Eye (tissue), 1 donor: ENCODE data around the gene CFB.
"Not testable (repeated sequence)": the region's sequence is repeated elsewhere in the genome, so short reads cannot be mapped to it uniquely, and the experiment has no call there.

ENCODE experiments used
- DNase-seq: peaks from one replicate; pipeline ENCODE4 v3.0.0-alpha.2; 2015

CFB gene

DNA sequence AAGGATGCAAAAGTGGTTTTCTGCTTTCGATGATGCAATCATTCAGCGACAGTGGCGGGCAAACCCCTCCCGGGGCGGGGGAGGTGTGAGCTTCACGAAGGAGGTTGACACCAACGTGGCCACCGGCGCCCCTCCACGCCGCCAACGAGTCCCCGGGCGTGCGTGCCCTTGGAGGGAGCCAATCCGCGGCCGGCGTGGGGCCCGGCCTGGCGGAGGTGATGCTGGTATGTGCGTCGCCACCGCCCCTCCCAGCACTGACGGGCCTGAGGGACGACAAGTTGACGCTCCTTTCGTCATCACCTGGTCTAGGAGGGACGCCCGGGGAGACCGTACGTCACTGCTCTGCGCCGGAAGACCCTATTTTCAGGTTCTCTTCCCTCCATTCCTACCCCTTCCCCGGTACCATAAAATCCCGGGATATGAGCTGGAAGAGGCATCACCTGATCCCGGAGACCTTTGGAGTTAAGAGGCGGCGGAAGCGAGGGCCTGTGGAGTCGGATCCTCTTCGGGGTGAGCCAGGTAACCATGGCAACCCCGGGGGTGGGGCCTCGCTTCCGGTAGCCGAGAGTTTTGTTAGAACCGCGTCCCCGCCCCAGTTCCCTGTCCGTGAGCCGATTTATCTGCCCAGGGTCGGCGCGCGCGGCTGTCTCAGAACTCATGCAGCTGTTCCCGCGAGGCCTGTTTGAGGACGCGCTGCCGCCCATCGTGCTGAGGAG, 26.3 kb downstream of the CFB start, which contains the start of gene DXO:
Gene DXO (minus strand): TSS at position 146 of the 716 bp plus-strand sequence. CDS start 463 bp downstream, outside the sequence.
- DNase-seq: peak; percentile 99

DNA sequence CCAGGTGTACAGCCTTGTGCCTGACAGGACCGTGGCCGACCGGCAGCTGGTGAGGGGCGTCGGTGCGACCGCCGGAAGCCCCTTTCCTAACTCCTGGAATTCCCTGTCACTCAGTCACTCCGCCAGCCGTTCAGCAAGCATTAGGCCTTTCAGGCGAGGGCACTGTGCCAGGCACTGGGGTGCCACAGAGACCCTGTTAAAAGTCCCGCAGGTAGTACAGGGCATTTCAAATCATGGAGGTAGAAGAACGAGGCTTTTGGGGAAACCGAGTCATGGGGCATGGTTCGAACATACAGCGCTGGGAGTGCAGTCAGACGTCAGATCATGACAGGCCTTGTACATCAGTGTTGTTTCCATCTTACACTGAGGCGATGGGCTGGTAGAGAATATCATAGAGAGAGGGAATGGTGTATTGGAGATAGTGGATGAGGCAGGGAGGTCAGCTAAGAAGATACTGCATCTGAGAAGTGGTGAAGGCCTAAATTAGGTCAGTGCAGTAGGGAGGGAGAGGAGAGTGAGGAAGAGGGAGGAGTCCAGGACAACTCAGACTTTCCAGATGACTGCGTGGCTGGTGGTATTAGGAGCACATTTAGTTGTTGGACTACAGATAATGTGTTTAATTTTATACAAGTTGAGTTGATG, 26.9 kb downstream of the CFB start:
- peak; percentile 33 for DNase-seq

DNA sequence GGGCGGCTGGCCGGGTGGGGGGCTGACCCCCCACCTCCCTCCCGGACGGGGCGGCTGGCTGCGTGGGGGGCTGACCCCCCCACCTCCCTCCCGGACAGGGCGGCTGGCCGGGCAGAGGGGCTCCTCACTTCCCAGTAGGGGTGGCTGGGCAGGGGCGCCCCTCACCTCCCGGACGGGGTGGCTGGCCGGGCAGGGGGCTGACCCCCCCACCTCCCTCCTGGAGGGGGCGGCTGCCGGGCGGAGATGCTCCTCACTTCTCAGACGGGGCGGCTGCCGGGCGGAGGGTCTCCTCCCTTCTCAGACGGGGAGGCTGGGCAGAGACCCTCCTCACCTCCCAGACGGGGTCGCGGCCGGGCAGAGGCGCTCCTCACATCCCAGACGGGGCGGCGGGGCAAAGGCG, 30.2 kb downstream of the CFB start:
- DNase-seq: not testable (repeated sequence)

DNA sequence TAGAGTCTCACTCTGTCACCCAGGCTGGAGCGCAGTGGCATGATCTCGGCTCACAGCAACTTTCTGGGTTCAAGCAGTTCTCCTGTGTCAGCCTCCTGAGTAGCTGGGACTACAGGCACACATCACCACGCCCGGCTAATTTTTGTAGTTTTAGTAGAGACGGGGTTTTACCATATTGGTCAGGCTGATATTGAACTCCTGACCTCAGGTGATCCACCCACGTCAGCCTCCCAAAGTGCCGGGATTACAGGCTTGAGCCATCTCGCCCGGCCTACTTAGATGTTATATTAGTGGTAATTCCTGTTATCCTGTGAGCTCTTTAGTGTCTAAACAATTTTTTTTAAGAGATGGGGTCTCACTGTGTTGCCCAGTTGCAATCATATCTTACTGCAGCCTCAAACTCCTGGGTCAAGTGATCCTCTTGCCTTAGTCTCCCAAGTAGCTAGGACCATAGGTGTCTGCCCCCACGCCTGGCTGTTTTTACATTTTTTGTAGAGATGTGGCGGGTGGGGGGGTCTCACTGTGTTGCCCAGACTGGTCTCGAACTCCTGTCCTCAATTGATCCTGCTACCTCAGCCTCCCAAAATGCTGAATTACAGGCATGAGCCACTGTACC, 32.0 kb downstream of the CFB start:
- no peak for DNase-seq

DNA sequence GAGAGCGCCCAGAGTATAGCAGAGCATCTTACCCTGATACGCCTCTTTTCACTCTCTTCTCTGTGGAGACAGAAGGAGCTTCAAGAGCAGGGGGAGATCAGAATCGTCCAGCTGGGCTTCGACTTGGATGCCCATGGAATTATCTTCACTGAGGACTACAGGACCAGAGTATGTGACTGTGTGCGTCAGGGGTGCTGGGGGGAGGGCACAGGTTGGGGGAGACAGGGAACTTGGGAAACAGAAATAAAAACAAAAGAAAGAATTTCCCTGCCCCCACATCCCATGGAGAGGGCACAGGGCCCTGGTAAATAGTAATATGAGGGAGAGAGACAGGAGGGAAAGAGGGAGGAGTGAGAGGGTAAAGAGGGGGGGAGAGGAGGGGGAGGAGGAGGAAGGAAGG, 32.9 kb downstream of the CFB start:
- no peak for DNase-seq

DNA sequence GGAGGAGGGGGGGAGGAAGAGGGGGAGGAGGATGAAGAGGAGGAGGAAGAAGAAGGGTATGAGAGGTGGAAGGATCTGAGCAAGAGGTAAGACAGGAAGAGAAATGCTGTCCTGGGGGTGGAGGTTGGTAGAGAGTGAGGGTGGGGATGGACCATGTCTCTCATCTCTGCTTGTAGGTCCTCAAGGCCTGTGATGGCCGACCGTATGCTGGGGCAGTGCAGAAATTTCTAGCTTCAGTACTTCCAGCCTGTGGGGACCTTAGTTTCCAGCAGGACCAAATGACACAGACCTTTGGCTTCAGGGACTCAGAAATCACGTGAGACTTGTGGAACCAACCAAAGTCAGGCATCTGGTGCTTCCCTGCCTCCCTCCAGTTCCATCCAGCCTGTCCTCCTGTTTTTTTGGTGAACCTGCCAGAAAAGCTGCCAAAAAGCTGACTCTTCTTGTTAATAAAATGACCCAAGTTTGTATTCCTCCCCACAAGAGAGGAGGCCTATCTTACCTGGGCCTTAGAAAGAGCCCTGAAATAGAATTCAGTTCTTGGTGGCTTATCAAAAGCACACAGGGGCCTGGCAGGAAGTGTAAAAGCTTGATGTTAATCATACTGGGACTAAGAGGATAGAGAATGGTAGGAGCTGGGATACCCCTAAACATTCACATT, 33.5 kb downstream of the CFB start:
- no peak for DNase-seq

DNA sequence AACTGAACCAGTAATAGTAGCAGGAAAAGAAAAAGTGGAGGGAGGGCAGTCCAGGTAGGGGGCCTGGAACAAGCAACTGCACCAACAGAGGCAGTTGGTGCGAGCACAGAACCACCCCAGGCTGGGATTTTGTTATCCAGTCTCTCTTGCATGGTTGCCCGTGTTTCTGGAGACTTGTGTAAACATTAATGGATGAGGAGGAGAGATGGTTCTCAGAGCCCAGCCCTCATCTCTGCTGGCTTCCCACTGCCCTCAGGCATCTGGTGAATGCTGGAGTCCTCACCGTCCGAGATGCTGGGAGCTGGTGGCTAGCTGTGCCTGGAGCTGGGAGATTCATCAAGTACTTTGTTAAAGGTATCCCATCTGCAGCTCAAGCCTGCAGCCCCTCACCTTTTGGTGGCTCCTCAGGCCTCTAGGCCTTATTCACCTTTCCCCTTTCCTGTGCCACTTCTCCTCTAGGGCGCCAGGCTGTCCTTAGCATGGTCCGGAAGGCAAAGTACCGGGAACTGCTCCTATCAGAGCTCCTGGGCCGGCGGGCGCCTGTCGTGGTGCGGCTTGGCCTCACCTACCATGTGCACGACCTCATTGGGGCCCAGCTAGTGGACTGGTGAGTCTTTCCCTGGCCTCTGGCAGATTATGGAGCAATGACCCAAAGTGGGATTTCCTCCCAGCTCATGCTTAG, 34.4 kb downstream of the CFB start:
- not testable (repeated sequence) for DNase-seq

DNA sequence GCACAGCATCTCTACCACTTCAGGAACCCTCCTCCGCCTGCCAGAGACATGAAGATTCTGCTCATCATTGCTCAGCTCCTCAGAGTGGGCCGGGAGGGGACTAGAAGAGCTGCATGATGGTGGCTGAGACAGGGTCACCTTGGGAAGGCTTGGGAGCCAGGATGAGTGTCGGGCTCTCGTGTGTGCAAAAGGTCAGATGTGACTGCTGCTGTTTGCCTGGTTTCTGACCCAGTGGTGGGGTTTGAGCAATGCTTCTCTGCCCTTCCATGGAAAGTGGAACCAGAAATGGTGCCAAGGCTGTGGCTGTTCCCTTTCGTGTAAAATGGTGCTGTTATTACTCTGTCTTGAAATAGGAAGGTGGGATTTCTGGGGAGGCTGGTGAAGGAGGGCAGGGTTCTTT, 35.1 kb downstream of the CFB start:
- DNase-seq: not testable (repeated sequence)

DNA sequence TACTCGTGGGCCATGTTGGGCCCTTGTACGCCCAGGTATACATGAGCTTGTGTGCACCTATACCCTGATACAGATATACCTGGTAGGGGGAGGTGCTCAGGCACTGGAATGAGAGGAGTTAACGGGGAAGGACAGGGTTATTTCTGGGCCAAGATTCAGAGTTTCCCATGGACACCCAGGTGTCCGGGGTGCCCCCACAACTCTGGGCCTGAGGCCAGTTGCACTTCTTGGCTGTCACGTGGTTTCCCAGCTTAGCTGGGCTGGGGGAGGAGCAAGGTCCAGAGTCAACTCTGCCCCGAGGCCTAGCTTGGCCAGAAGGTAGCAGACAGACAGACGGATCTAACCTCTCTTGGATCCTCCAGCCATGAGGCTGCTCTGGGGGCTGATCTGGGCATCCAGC, 35.8 kb downstream of the CFB start, which contains the start of gene C4A:
Gene C4A (plus strand): TSS at position 314 of the 400 bp plus-strand sequence. CDS start 51 bp downstream, at position 365.
- DNase-seq: not testable (repeated sequence)

DNA sequence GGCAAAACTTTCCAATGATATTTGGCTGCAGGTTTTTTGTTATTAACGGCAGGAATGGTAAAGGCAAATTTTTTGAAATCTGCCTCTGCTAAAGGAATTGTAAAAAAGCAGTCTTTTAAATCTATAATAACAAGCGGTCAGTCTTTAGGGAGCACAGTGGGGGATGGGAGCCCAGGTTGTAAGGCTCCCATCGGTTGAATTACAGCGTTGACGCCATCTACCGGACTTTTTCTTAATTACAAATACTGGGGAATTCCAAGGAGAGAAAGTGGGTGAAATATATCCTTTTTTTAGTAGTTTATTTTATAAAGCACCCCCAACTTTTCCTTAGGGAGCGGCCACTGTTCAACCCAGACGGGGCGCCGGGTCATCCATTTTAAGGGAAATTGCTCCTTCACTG, 43.5 kb downstream of the CFB start:
- not testable (repeated sequence) for DNase-seq

DNA sequence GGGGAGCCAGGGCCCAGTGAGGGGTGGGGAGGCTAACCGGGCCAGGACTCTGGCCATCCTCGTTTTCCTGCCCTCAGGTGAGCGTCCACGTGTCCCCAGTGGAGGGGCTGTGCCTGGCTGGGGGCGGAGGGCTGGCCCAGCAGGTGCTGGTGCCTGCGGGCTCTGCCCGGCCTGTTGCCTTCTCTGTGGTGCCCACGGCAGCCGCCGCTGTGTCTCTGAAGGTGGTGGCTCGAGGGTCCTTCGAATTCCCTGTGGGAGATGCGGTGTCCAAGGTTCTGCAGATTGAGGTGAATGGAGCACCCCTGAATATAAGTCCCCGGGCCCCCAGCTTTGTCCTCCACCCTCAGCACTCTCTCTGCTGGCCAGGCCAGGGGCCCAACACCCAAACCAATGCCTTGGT, 48.5 kb downstream of the CFB start:
- DNase-seq: not testable (repeated sequence)

DNA sequence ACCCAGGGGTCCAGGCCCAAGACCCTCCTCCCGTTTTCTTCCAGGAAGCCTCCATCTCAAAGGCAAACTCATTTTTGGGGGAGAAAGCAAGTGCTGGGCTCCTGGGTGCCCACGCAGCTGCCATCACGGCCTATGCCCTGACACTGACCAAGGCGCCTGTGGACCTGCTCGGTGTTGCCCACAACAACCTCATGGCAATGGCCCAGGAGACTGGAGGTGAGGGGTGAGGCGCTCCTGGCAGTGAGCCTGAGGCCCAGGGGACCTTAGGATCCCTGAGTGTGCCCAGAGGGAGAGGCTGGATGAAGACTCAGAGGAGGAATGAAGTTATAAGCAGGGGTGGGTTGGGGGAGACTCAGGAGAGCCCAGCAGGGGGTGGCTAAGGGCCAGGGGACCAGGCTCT, 50.5 kb downstream of the CFB start:
- DNase-seq: not testable (repeated sequence)
